Measurements from ENCODE around the gene CD82.
A peak's percentile ranks its signal among the peaks of the same experiment; 100 is the strongest.

DNA sequence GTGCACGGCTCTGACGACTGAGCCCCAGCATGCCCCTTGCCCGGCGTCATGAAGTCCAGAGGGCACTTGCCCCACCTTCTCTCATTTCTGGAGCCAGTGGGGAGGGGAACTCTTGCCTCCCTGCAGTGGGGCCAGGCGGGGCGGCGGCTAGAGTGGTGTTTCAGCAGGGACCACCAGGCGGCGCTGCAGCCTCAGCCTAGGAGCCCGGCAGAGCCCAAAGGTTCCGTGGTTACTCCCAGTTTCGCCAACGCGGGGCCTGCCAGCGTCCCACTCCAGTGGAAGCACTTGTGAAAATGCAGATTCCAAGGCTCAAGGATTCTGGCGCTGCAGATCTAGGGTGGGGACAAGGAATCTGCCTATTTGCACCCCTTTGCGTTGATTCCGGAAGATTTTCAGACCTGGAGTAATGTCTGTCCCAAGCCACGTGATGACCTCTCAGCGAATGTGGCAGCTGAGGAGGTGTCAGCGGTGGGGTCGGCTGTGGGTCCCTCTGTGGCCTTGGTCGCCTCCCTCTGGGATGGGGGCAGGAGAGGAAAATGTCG, 55.7 kb downstream of the CD82 start:
- TF ChIP-seq, protein P1, sequence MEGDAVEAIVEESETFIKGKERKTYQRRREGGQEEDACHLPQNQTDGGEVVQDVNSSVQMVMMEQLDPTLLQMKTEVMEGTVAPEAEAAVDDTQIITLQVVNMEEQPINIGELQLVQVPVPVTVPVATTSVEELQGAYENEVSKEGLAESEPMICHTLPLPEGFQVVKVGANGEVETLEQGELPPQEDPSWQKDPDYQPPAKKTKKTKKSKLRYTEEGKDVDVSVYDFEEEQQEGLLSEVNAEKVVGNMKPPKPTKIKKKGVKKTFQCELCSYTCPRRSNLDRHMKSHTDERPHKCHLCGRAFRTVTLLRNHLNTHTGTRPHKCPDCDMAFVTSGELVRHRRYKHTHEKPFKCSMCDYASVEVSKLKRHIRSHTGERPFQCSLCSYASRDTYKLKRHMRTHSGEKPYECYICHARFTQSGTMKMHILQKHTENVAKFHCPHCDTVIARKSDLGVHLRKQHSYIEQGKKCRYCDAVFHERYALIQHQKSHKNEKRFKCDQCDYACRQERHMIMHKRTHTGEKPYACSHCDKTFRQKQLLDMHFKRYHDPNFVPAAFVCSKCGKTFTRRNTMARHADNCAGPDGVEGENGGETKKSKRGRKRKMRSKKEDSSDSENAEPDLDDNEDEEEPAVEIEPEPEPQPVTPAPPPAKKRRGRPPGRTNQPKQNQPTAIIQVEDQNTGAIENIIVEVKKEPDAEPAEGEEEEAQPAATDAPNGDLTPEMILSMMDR (conservative IDR thresholded peaks at IDR 0.05): peak; percentile 99
- no peak for TF ChIP-seq EZH2 (IDR thresholded peaks at IDR 0.05; ENCODE audit: low read depth)
